Keratinocyte (primary cell): ENCODE results near the gene NMNAT2. TPM values are rescaled to one million over a fixed set of nuclear protein-coding genes. Genes with fewer than 3 reads are reported as not detected.

Experiments
- DNase-seq: peaks from one replicate; pipeline ENCODE4 v3.0.0-alpha.2; 2011; ENCODE audit warnings: low read depth, missing footprints, low spot score
- FAIRE-seq: peaks from 2 replicates; lab custom pipeline; 2011; peaks lifted over from hg19 to GRCh38; lab: Jason Lieb, UNC
- H2AFZ ChIP-seq: 2 replicates; pipeline ENCODE4 v1.6.0; 2012; ENCODE audit warnings: low read length, control low read depth, inconsistent platforms; ENCODE audit not compliant: control insufficient read depth
- H3K27ac ChIP-seq: 2 replicates; pipeline ENCODE4 v1.5.1; 2011; ENCODE audit warnings: low read length; ENCODE audit not compliant: control insufficient read depth, insufficient read depth
- H3K27me3 ChIP-seq: 3 replicates; pipeline ENCODE4 v1.6.0; 2011; ENCODE audit warnings: low read length; ENCODE audit not compliant: control insufficient read depth, insufficient read depth; ENCODE audit errors: extremely low read depth
- H3K36me3 ChIP-seq, 2 experiments: 2 replicates in 1 of 2; 3 replicates in 1 of 2; pipeline ENCODE4 v1.5.1; 2011; ENCODE audit warnings: low read length in 2 of 2, mild to moderate bottlenecking in 1 of 2; ENCODE audit not compliant: control insufficient read depth in 2 of 2, insufficient read depth in 2 of 2; ENCODE audit errors: extremely low read depth in 1 of 2
- H3K4me1 ChIP-seq: 3 replicates; pipeline ENCODE4 v1.5.1; 2011; ENCODE audit warnings: low read length; ENCODE audit not compliant: control insufficient read depth, insufficient read depth; ENCODE audit errors: extremely low read depth
- H3K4me2 ChIP-seq: 3 replicates; pipeline ENCODE4 v1.6.0; 2011; ENCODE audit warnings: low read depth, low read length; ENCODE audit not compliant: control insufficient read depth, insufficient read depth; ENCODE audit errors: extremely low read depth
- H3K4me3 ChIP-seq, 3 experiments: fragments of 200-600 bp in 1 of 3; sonication (generic) in 1 of 3; 2 replicates in 2 of 3; 3 replicates in 1 of 3; pipeline ENCODE4 v1.5.1; 2011 to 2016; ENCODE audit warnings: low read length in 3 of 3, mild to moderate bottlenecking in 3 of 3, control low read depth in 2 of 3, inconsistent platforms in 1 of 3, low read depth in 1 of 3, mixed read lengths in 1 of 3, mixed run types in 1 of 3, moderate library complexity in 1 of 3; ENCODE audit not compliant: control insufficient read depth in 2 of 3, insufficient read depth in 2 of 3; ENCODE audit errors: extremely low read depth in 1 of 3
- H3K79me2 ChIP-seq: 2 replicates; pipeline ENCODE4 v1.6.0; 2012; ENCODE audit warnings: low read length; ENCODE audit not compliant: control insufficient read depth, insufficient read depth
- H3K9ac ChIP-seq: 3 replicates; pipeline ENCODE4 v1.6.0; 2011; ENCODE audit warnings: low read length; ENCODE audit not compliant: control insufficient read depth, insufficient read depth; ENCODE audit errors: extremely low read depth
- H3K9me1 ChIP-seq: 3 replicates; pipeline ENCODE4 v1.6.0; 2011; ENCODE audit warnings: low read length; ENCODE audit not compliant: control insufficient read depth, insufficient read depth; ENCODE audit errors: extremely low read depth
- H3K9me3 ChIP-seq: 2 replicates; pipeline ENCODE4 v1.5.1; 2012; ENCODE audit warnings: low read depth, low read length; ENCODE audit not compliant: control insufficient read depth
- H4K20me1 ChIP-seq: 3 replicates; pipeline ENCODE4 v1.6.0; 2011; ENCODE audit warnings: low read length; ENCODE audit not compliant: control insufficient read depth, insufficient read depth; ENCODE audit errors: extremely low read depth
- EZH2 ChIP-seq: IDR thresholded peaks from one replicate; pipeline ENCODE4 v1.6.1; 2012; ENCODE audit warnings: inconsistent platforms, mild to moderate bottlenecking, low read length, moderate library complexity
- dilution Hi-C: fragments of 300-500 bp; cut with MboI; formaldehyde crosslinking; loops from one replicate; pipeline ENCODE4 v1.7.0; 2020; ENCODE audit warnings: low sequenced_read_pairs; ENCODE audit not compliant: extremely low pct_ligation_motif_present
- polyA plus RNA-seq, 5 experiments: library from polyadenylated mRNA; depleted of rRNA in 3 of 5; stranded (reverse) in 3 of 5; stranded (forward) in 1 of 5; unstranded in 1 of 5; fragments of >200 nt; gene quantifications; 1 replicate in 1 of 5; 2 replicates in 3 of 5; 3 replicates in 1 of 5; pipeline versions ENCODE4 v1.2.1 to v1.2.3, GENCODE V29; 2011 to 2012; ENCODE audit warnings: missing spikeins in 2 of 5, low read depth in 1 of 5, low replicate concordance in 1 of 5
- TF ChIP-seq, protein P1 (sequence below), 3 experiments: IDR thresholded peaks in 1 of 3; conservative IDR thresholded peaks in 1 of 3; optimal IDR thresholded peaks in 1 of 3; 2 replicates in 2 of 3; 3 replicates in 1 of 3; pipeline versions ENCODE3 to v1.5.1; 2011; ENCODE audit warnings: low read length in 3 of 3, mild to moderate bottlenecking in 3 of 3, moderate library complexity in 2 of 3, control low read depth in 1 of 3, inconsistent platforms in 1 of 3; ENCODE audit not compliant: insufficient read depth in 2 of 3; ENCODE audit errors: extremely low read depth in 1 of 3

The NMNAT2 gene
- polyA plus RNA-seq, 1 donor (not counting 4 experiments of a cell fraction or from before 2014, with no cell fraction given), result 0.72 TPM

DNA sequence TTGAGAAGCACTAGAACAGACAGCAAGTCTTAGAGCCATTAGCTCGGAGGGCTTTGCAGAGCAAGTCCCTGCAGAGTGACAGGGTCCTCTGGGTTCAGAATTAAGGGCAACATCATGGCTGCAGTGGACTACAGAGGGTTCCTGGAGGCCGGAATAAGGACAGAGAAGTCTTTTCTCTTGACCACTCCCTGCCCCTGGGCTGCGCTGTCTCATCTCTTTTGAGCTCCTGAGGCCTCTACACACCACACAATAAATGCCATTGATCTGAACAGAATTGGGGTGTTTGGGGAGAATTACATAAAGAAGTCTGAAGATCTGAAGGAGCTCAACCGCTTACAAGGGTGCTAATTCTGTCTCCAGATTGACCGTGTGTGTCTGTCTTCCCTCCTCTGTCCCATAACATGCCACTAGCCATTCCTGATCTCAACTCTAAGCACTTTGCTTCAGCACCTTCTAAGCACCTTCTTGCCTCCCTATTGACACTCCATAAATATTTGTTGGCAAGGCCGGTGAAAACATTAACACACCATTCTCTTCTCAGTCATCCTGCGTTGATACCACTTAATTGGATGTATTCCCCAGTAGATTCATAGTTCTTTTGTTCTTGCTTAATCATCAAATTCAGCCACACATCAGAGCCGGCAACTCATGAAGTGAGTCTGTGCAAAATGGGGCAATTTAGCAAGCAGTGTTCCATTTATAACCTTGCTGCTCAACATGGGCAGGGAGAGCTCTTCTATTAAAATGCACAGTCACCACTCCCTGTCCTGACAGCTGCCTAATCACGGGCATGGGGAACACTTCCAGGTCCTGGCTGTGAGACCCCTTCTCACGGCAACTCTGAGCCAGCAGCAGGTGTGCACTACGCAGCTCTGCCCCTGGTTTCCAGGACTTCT is 49.7 kb downstream of the NMNAT2 start:
- Histone ChIP-seq H3K9ac (no peak overlapping the region), H4K20me1 (no peaks in the 10 kb centered on the region), H3K27me3 (no peaks in the 10 kb centered on the region), H3K27ac (no peak overlapping the region), H3K9me1 (no peaks in the 10 kb centered on the region), H3K4me1 (no peaks in the 10 kb centered on the region), H3K79me2 (no peaks in the 10 kb centered on the region), H3K4me2 (no peak overlapping the region), H2AFZ (no peak overlapping the region), H3K36me3 (no peaks in the 10 kb centered on the region), H3K4me3 (no peak overlapping the region), H3K9me3 (no peaks in the 10 kb centered on the region)
- FAIRE-seq, result no peak
- dilution Hi-C loops, result no loop called here
- TF ChIP-seq EZH2, result no peak
- TF ChIP-seq, protein P1, sequence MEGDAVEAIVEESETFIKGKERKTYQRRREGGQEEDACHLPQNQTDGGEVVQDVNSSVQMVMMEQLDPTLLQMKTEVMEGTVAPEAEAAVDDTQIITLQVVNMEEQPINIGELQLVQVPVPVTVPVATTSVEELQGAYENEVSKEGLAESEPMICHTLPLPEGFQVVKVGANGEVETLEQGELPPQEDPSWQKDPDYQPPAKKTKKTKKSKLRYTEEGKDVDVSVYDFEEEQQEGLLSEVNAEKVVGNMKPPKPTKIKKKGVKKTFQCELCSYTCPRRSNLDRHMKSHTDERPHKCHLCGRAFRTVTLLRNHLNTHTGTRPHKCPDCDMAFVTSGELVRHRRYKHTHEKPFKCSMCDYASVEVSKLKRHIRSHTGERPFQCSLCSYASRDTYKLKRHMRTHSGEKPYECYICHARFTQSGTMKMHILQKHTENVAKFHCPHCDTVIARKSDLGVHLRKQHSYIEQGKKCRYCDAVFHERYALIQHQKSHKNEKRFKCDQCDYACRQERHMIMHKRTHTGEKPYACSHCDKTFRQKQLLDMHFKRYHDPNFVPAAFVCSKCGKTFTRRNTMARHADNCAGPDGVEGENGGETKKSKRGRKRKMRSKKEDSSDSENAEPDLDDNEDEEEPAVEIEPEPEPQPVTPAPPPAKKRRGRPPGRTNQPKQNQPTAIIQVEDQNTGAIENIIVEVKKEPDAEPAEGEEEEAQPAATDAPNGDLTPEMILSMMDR (optimal IDR thresholded peaks at IDR 0.05 in 1 of 3, IDR thresholded peaks at IDR 0.05 in 1 of 3, conservative IDR thresholded peaks at IDR 0.05 in 1 of 3; ENCODE audit: extremely low read depth in 1 of 3, insufficient read depth in 2 of 3, low read length in 3 of 3), result peak in 1 of 3 experiments; percentile 13
- DNase-seq, result no peak

DNA sequence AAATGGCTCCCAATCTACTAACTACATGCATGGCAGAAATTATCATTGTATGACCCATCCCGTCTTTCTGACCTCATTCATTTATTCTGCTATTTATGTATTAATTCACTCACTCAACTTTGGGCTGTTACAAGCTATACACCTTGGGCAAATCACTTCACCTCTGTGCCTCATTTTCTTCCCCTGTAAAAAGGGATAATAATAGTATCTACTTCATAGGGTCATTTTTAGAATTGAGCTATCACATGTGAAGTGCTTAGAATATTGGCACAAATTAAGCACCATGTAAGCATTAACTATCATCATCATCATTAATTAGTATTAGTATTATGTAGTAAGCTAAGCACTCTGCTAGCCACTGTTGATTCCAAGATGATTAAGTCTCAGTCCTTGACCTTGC is 52.1 kb downstream of the NMNAT2 start:
- H3K27me3 ChIP-seq, result no peaks in the 10 kb centered on the region
- no peak overlapping the region for H3K27ac ChIP-seq
- FAIRE-seq (no peak), DNase-seq (no peak)
- H3K4me3 ChIP-seq, result no peak overlapping the region
- no peaks in the 10 kb centered on the region for H3K36me3 ChIP-seq
- no peaks in the 10 kb centered on the region for H3K9me3 ChIP-seq
- dilution Hi-C loops, result no loop called here
- H3K79me2 ChIP-seq, result no peaks in the 10 kb centered on the region
- no peak overlapping the region for H2AFZ ChIP-seq
- TF ChIP-seq, protein P1 (optimal IDR thresholded peaks at IDR 0.05 in 1 of 3, IDR thresholded peaks at IDR 0.05 in 1 of 3, conservative IDR thresholded peaks at IDR 0.05 in 1 of 3; ENCODE audit: extremely low read depth in 1 of 3, insufficient read depth in 2 of 3, low read length in 3 of 3), result no peak
- no peak for TF ChIP-seq EZH2
- no peak overlapping the region for H3K4me2 ChIP-seq
- H3K9me1 ChIP-seq, result no peaks in the 10 kb centered on the region
- H4K20me1 ChIP-seq, result no peaks in the 10 kb centered on the region
- H3K9ac ChIP-seq, result no peak overlapping the region
- H3K4me1 ChIP-seq, result no peaks in the 10 kb centered on the region
